Measurements from ENCODE around the gene SFRP2.

DNA sequence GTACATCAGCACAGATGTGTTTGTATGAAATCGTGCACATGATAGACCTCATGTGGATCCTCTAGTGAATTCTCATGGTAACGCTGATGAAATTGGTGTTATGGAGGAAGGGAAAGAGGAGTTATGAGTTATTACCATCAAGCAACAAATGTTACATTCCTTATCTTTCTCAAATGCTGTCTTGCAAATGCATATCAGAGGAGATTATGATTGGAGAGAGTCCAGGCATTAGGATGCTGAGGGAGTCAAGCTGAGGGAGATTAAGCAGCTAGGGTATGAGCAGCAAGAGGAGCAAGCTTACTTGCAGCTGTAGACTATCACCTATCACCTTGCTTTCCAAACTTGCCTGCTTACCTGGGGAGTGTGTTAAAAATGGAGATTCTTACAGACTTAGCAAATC is 36.8 kb upstream of the SFRP2 start:
- TF ChIP-seq, protein P1, sequence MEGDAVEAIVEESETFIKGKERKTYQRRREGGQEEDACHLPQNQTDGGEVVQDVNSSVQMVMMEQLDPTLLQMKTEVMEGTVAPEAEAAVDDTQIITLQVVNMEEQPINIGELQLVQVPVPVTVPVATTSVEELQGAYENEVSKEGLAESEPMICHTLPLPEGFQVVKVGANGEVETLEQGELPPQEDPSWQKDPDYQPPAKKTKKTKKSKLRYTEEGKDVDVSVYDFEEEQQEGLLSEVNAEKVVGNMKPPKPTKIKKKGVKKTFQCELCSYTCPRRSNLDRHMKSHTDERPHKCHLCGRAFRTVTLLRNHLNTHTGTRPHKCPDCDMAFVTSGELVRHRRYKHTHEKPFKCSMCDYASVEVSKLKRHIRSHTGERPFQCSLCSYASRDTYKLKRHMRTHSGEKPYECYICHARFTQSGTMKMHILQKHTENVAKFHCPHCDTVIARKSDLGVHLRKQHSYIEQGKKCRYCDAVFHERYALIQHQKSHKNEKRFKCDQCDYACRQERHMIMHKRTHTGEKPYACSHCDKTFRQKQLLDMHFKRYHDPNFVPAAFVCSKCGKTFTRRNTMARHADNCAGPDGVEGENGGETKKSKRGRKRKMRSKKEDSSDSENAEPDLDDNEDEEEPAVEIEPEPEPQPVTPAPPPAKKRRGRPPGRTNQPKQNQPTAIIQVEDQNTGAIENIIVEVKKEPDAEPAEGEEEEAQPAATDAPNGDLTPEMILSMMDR (IDR thresholded peaks at IDR 0.05): no peak
- TF ChIP-seq POLR2A (IDR thresholded peaks at IDR 0.05): no peak
